Naive B cell (primary cell): ENCODE data around the gene SLC25A29. TPM values are rescaled to one million over a fixed set of nuclear protein-coding genes. Genes with fewer than 3 reads are reported as not detected.
"Not testable (repeated sequence)": the region's sequence is repeated elsewhere in the genome, so short reads cannot be mapped to it uniquely, and the experiment has no call there.

Experiments used
- ATAC-seq, 2 donors: fragments of 150-1000 bp; cut with Tn5 transposase; 2 replicates each; pipeline ENCODE4 v1.10.0; 2021; ENCODE audit warnings: low read depth in 2 of 2, mild to moderate bottlenecking in 2 of 2, moderate library complexity in 2 of 2
- DNase-seq: peaks from one replicate; pipeline ENCODE4 v3.0.0; 2022
- H3K27ac Mint-ChIP-seq, 6 donors: one replicate each; pipeline ENCODE4 v1.8.0; 2020 to 2022; ENCODE audit warnings: mild to moderate bottlenecking in 6 of 6, mixed read lengths in 6 of 6, moderate library complexity in 5 of 6, inconsistent platforms in 2 of 6
- H3K27me3 Mint-ChIP-seq, 3 donors: one replicate each; pipeline ENCODE4 v1.8.0; 2021 to 2022; ENCODE audit warnings: mixed read lengths in 3 of 3, mild to moderate bottlenecking in 1 of 3
- H3K36me3 Mint-ChIP-seq, 2 donors: one replicate each; pipeline ENCODE4 v1.8.0; 2020 to 2022; ENCODE audit warnings: mixed read lengths in 2 of 2, inconsistent platforms in 1 of 2, mild to moderate bottlenecking in 1 of 2
- H3K4me1 Mint-ChIP-seq, 3 donors: one replicate each; pipeline ENCODE4 v1.8.0; 2020 to 2022; ENCODE audit warnings: mixed read lengths in 3 of 3, inconsistent platforms in 1 of 3, mild to moderate bottlenecking in 1 of 3, moderate library complexity in 1 of 3
- H3K4me3 Mint-ChIP-seq, 8 donors: one replicate each; pipeline ENCODE4 v1.8.0; 2020 to 2022; ENCODE audit warnings: mild to moderate bottlenecking in 8 of 8, mixed read lengths in 8 of 8, moderate library complexity in 8 of 8, inconsistent platforms in 2 of 8
- H3K9me3 Mint-ChIP-seq, 7 donors: one replicate each; pipeline ENCODE4 v1.8.0; 2020 to 2022; ENCODE audit warnings: mixed read lengths in 7 of 7, mild to moderate bottlenecking in 5 of 7, inconsistent platforms in 2 of 7, moderate library complexity in 1 of 7
- polyA plus RNA-seq, 6 donors: library from polyadenylated mRNA; unstranded; fragments of 300-500 nt; fragmentation: Illumina TruSeq; gene quantifications; one replicate each; pipeline ENCODE4 v1.2.3, GENCODE V29; 2021; ENCODE audit warnings: low read depth in 6 of 6

Gene SLC25A29
- polyA plus RNA-seq, 6 donors from 2014 or later = 1.8 to 13.3 (median 3.3) TPM

- Mint-ChIP-seq H3K4me3 (no peak overlapping the region), H3K27ac (peak overlapping the region in 1 of 6 donors; percentile 54), H3K4me1 (peaks cover 21 to 36% (median 32%) of the 10 kb centered on the region in 3 donors), H3K9me3 (no peaks in the 10 kb centered on the region), H3K36me3 (no peaks in the 10 kb centered on the region), H3K27me3 (no peaks in the 10 kb centered on the region)
- no peak for ATAC-seq
- DNase-seq = no peak
Observed at GRCh38 chr14:100313464-100314230, 7.4 kb upstream of the SLC25A29 start.

GRCh38 chr14:100312877-100313400, 6.7 kb upstream of the SLC25A29 start:
- Mint-ChIP-seq H3K4me3 (peak overlapping the region in 7 of 8 donors; percentile 63 to 89 (median 69)), H3K27ac (peak overlapping the region in 4 of 6 donors; percentile 73 to 90 (median 87)), H3K4me1 (peaks cover 23 to 38% (median 33%) of the 10 kb centered on the region in 3 donors), H3K27me3 (no peaks in the 10 kb centered on the region), H3K9me3 (no peaks in the 10 kb centered on the region), H3K36me3 (no peaks in the 10 kb centered on the region)
- DNase-seq (no peak), ATAC-seq (no peak)

GRCh38 chr14:100312110-100312876, 6.0 kb upstream of the SLC25A29 start:
- not testable (repeated sequence) for H3K9me3 Mint-ChIP-seq, H3K27me3 Mint-ChIP-seq, H3K36me3 Mint-ChIP-seq
- H3K4me3 Mint-ChIP-seq = peak overlapping the region; percentile 63 to 89 (median 74)
- ATAC-seq (peak; percentile 90 to 93), DNase-seq (peak; percentile 48)
- H3K27ac Mint-ChIP-seq = peak overlapping the region; percentile 61 to 96 (median 87)
- peaks cover 27 to 40% (median 36%) of the 10 kb centered on the region in 3 donors for H3K4me1 Mint-ChIP-seq

- Mint-ChIP-seq H3K36me3 (no peaks in the 10 kb centered on the region), H3K4me3 (peak overlapping the region in 1 of 8 donors; percentile 86), H3K9me3 (no peaks in the 10 kb centered on the region), H3K27me3 (no peaks in the 10 kb centered on the region), H3K27ac (no peak overlapping the region), H3K4me1 (peaks cover 37 to 48% (median 47%) of the 10 kb centered on the region in 3 donors)
- ATAC-seq = no peak
- DNase-seq = no peak
Observed at GRCh38 chr14:100309028-100309737, 2.9 kb upstream of the SLC25A29 start.

GRCh38 chr14:100308427-100308792, 2.2 kb upstream of the SLC25A29 start:
- Mint-ChIP-seq H3K4me3 (peak overlapping the region in 5 of 8 donors; percentile 0 to 94 (median 59)), H3K27ac (peak overlapping the region in 1 of 6 donors; percentile 53), H3K4me1 (peaks cover 37 to 56% (median 50%) of the 10 kb centered on the region in 3 donors)
- not testable (repeated sequence) for H3K9me3 Mint-ChIP-seq, ATAC-seq, DNase-seq, H3K36me3 Mint-ChIP-seq, H3K27me3 Mint-ChIP-seq

GRCh38 chr14:100307766-100308426, 1.7 kb upstream of the SLC25A29 start:
- Mint-ChIP-seq H3K36me3 (no peaks in the 10 kb centered on the region), H3K4me3 (peak overlapping the region in 7 of 8 donors; percentile 76 to 94 (median 86)), H3K4me1 (peaks cover 37 to 60% (median 53%) of the 10 kb centered on the region in 3 donors), H3K27me3 (no peaks in the 10 kb centered on the region), H3K9me3 (no peaks in the 10 kb centered on the region), H3K27ac (peak overlapping the region in 3 of 6 donors; percentile 15 to 83 (median 53))
- ATAC-seq (no peak), DNase-seq (no peak)

GRCh38 chr14:100306998-100307765, 938 bp upstream of the SLC25A29 start:
- Mint-ChIP-seq H3K27ac (peak overlapping the region in 2 of 6 donors; percentile 15 to 83), H3K9me3 (no peaks in the 10 kb centered on the region), H3K4me1 (peaks cover 30 to 54% (median 50%) of the 10 kb centered on the region in 3 donors), H3K27me3 (no peaks in the 10 kb centered on the region), H3K4me3 (peak overlapping the region; percentile 76 to 94 (median 88)), H3K36me3 (no peaks in the 10 kb centered on the region)
- ATAC-seq = peak in 1 of 2 donors; percentile 6
- no peak for DNase-seq

- H3K27me3 Mint-ChIP-seq = no peaks in the 10 kb centered on the region
- H3K36me3 Mint-ChIP-seq = no peaks in the 10 kb centered on the region
- ATAC-seq = peak; percentile 15 to 19
- H3K27ac Mint-ChIP-seq = peak overlapping the region in 2 of 6 donors; percentile 33 to 84
- no peaks in the 10 kb centered on the region for H3K9me3 Mint-ChIP-seq
- H3K4me1 Mint-ChIP-seq = peaks cover 17 to 46% (median 34%) of the 10 kb centered on the region in 3 donors
- peak; percentile 28 for DNase-seq
- H3K4me3 Mint-ChIP-seq = peak overlapping the region; percentile 86 to 94 (median 90)
Observed at GRCh38 chr14:100305324-100306100, 732 bp downstream of the SLC25A29 start.

GRCh38 chr14:100304825-100305323, 1.4 kb downstream of the SLC25A29 start:
- ATAC-seq = no peak
- no peaks in the 10 kb centered on the region for H3K9me3 Mint-ChIP-seq
- no peak for DNase-seq
- peak overlapping the region in 4 of 6 donors; percentile 49 to 86 (median 68) for H3K27ac Mint-ChIP-seq
- peaks cover 17 to 46% (median 33%) of the 10 kb centered on the region in 3 donors for H3K4me1 Mint-ChIP-seq
- H3K4me3 Mint-ChIP-seq = peak overlapping the region; percentile 86 to 94 (median 90)
- no peaks in the 10 kb centered on the region for H3K36me3 Mint-ChIP-seq
- H3K27me3 Mint-ChIP-seq = no peaks in the 10 kb centered on the region

GRCh38 chr14:100303925-100304324, 2.3 kb downstream of the SLC25A29 start:
- H3K4me3 Mint-ChIP-seq = peak overlapping the region in 4 of 8 donors; percentile 2 to 88 (median 29)
- H3K4me1 Mint-ChIP-seq = peaks cover 27 to 52% (median 42%) of the 10 kb centered on the region in 3 donors
- no peaks in the 10 kb centered on the region for H3K36me3 Mint-ChIP-seq
- DNase-seq (no peak), ATAC-seq (no peak)
- peak overlapping the region in 1 of 6 donors; percentile 37 for H3K27ac Mint-ChIP-seq
- no peaks in the 10 kb centered on the region for H3K27me3 Mint-ChIP-seq
- no peaks in the 10 kb centered on the region for H3K9me3 Mint-ChIP-seq

GRCh38 chr14:100303179-100303578, 3.1 kb downstream of the SLC25A29 start:
- DNase-seq (no peak), ATAC-seq (no peak)
- no peaks in the 10 kb centered on the region for H3K36me3 Mint-ChIP-seq
- H3K9me3 Mint-ChIP-seq = no peaks in the 10 kb centered on the region
- peak overlapping the region in 2 of 6 donors; percentile 24 to 32 for H3K27ac Mint-ChIP-seq
- peaks cover 25 to 54% (median 45%) of the 10 kb centered on the region in 3 donors for H3K4me1 Mint-ChIP-seq
- peak overlapping the region in 2 of 8 donors; percentile 47 to 49 for H3K4me3 Mint-ChIP-seq
- no peaks in the 10 kb centered on the region for H3K27me3 Mint-ChIP-seq
